Fibroblast of pulmonary artery (primary cell): ENCODE data around the gene PHF21B.

ENCODE experiments used
- DNase-seq: peaks from one replicate; pipeline ENCODE4 v3.0.0-alpha.2; 2010; ENCODE audit warnings: low read depth
- H3K4me3 ChIP-seq: replicated peaks from 2 replicates; pipeline ENCODE4 v1.5.1; 2011; ENCODE audit warnings: low read depth, mild to moderate bottlenecking, control low read depth, low read length, moderate library complexity
- CTCF ChIP-seq: IDR thresholded peaks from 2 replicates; pipeline ENCODE4 v1.5.1; 2011; ENCODE audit warnings: mild to moderate bottlenecking, control low read depth, low read length, inconsistent platforms; ENCODE audit errors: missing control alignments

Gene PHF21B

GRCh38 chr22:45007391-45008185, 2.2 kb downstream of the PHF21B start:
- no peak overlapping the region for H3K4me3 ChIP-seq
- no peak for TF ChIP-seq CTCF
- DNase-seq = no peak

- no peak overlapping the region for H3K4me3 ChIP-seq
- DNase-seq = no peak
- no peak for TF ChIP-seq CTCF
Measured at GRCh38 chr22:45006964-45007390, 2.8 kb downstream of the PHF21B start.

GRCh38 chr22:45006111-45006963, 3.5 kb downstream of the PHF21B start:
- DNase-seq = no peak
- H3K4me3 ChIP-seq = no peak overlapping the region
- no peak for TF ChIP-seq CTCF

- TF ChIP-seq CTCF = no peak
- DNase-seq = no peak
- no peak overlapping the region for H3K4me3 ChIP-seq
Measured at GRCh38 chr22:45001653-45002052, 8.2 kb downstream of the PHF21B start.

GRCh38 chr22:45000330-45000729, 9.5 kb downstream of the PHF21B start:
- no peak for DNase-seq
- TF ChIP-seq CTCF = no peak
- no peak overlapping the region for H3K4me3 ChIP-seq

- no peak overlapping the region for H3K4me3 ChIP-seq
- no peak for DNase-seq
- TF ChIP-seq CTCF = no peak
Measured at GRCh38 chr22:44999687-45000086, 10.1 kb downstream of the PHF21B start.
